Hematopoietic multipotent progenitor cell treated with erythropoietin and hydrocortisone succinate and interleukin-3 and kit ligand, for 6 days (in vitro differentiated cells): ENCODE measurements around the gene KRTAP9-2.
"Not testable (repeated sequence)": the region's sequence is repeated elsewhere in the genome, so short reads cannot be mapped to it uniquely, and the experiment has no call there.

ENCODE experiments used
- DNase-seq: peaks from one replicate; pipeline ENCODE4 v3.0.0-alpha.2; 2015

The KRTAP9-2 gene, protein sequence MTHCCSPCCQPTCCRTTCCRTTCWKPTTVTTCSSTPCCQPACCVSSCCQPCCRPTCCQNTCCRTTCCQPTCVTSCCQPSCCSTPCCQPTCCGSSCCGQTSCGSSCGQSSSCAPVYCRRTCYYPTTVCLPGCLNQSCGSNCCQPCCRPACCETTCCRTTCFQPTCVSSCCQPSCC

GRCh38 chr17:41226598-41227095 is at the start of gene KRTAP9-2:
KRTAP9-2 (plus strand) TSS chr17:41226648; CDS start chr17:41226655, 7 bp downstream.
- not testable (repeated sequence) for DNase-seq

- no peak for DNase-seq
Measured at GRCh38 chr17:41176744-41177387, 49.6 kb upstream of the KRTAP9-2 start.

GRCh38 chr17:41177727-41178271 is 48.6 kb upstream of the KRTAP9-2 start, which contains the start of gene KRTAP4-2:
KRTAP4-2 (minus strand) TSS chr17:41178221; CDS start chr17:41178164, 57 bp downstream.
- DNase-seq: no peak

DNA sequence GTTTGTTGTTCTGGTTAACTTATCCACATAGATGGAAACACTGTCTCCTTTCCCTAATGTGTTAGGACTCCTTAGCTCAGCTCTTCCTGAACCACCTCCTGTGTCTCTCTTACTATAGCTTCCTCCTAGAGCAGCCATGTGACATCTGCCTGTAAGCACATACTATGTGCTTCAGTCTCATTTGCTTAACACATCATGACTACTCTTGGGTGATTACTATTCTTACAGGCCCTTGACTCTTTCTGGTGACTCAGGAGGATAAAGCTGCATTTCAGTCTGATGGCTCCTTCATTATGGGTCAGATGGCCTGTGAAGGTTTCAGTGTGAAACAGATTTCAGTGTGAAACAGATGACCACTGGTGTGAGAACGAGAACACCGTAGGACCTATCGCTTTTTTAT is 48.1 kb upstream of the KRTAP9-2 start:
- DNase-seq: no peak

DNA sequence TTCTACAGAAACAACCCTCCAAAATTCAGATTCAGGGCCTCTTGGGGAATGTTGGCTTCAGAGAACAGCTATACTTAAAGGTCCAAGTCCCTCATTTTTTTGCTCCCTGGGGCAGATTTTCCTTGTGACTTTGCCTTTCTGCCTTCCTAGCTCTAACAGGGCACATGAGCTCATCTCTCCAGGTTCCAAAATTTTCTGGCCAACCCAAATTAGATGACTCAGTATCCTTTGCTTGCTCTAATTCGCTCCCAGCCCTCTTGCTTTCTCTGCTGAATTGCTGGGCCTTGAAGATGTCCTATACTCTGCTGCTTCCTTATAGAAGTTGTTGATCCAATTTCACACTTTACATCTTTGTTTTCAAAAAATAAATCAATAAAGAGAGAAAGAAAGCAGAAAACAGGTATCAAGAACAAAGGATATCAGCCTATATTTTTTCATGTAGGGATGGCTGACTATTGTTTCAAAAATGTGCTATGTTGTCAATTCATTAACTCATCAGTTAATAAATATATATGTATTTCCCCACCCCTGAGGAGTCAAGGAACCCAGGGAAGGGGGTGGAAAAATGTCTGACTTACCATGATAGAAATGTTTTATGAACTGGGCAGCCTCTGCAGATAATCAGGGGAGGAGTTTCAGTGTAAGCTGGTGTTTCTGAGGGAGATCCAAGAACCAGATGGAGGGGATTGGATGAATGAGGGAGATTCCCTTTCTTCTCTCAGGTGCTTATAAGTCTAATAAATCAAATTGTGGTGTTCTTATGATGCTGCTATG is 47.4 kb upstream of the KRTAP9-2 start:
- no peak for DNase-seq

DNA sequence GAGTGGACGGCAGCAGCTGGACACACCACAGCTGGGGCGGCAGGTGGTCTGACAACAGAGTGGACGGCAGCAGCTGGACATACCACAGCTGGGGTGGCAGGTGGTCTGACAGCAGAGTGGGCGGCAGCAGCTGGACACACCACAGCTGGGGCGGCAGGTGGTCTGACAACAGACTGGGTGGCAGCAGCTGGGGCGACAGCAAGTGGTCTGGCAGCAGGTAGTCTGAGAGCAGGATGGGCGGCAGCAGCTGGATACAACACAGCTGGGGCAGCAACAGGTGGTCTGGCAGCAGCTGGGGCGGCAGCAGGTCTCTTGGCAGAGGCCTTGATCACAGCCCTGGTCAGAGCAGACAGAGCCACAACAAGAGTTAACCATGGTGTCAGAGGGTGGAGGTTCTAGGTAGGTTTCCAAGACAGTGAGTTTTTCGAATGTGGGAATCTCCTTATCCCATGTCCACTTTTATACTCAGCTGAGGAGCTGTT is 41.9 kb upstream of the KRTAP9-2 start, which contains the start of gene KRTAP4-1:
TSS of gene KRTAP4-1 (minus strand) at position 432 of the 482 bp plus-strand sequence. CDS start at position 375, 57 bp downstream.
- no peak for DNase-seq

DNA sequence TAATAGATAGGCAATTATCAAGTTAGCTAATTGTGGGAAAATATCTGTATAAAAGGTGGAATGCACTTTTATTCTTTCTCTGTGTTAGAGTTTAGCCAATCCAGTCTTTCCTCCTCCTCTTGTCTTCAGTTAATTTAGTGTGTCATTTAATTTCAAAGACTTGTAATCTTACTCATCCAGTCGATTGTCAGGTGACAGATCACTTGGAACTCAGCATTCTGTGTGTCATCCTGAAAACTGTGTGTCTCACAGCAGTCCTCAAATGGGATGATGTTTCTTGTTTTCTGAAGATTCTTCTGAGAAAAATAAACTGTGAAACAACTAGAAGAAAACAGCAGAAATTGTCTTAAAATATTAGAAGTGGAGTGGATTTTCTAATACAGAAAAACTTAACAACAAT is 41.4 kb upstream of the KRTAP9-2 start:
- DNase-seq: no peak

- DNase-seq: no peak
Measured at GRCh38 chr17:41186872-41187271, 39.6 kb upstream of the KRTAP9-2 start.

DNA sequence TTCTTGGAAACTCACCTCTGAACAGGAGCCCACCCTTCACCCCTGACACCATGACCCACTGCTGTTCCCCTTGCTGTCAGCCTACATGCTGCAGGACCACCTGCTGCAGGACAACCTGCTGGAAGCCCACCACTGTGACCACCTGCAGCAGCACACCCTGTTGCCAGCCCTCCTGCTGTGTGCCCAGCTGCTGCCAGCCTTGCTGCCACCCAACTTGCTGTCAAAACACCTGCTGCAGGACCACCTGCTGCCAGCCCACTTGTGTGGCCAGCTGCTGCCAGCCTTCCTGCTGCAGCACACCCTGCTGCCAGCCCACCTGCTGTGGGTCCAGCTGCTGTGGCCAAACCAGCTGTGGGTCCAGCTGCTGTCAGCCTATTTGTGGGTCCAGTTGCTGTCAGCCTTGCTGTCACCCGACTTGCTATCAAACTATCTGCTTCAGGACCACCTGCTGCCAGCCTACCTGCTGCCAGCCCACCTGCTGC is 36.6 kb upstream of the KRTAP9-2 start, which contains the start of gene KRTAP9-1:
TSS of gene KRTAP9-1 (plus strand) at position 51 of the 482 bp plus-strand sequence. CDS start at position 51, 0 bp downstream.
- DNase-seq: not testable (repeated sequence)

DNA sequence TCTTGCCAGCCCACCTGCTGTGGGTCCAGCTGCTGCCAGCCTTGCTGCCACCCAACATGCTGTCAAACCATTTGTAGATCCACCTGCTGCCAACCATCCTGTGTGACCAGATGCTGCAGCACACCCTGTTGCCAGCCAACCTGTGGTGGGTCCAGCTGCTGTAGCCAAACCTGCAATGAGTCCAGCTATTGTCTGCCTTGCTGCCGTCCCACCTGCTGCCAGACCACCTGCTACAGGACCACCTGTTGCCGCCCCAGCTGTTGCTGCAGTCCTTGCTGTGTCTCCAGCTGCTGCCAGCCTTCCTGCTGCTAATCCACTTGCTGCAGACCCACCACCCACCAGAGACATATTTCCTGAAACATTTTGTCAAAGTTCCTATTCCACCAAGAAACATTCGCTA is 36.1 kb upstream of the KRTAP9-2 start:
- no peak for DNase-seq

DNA sequence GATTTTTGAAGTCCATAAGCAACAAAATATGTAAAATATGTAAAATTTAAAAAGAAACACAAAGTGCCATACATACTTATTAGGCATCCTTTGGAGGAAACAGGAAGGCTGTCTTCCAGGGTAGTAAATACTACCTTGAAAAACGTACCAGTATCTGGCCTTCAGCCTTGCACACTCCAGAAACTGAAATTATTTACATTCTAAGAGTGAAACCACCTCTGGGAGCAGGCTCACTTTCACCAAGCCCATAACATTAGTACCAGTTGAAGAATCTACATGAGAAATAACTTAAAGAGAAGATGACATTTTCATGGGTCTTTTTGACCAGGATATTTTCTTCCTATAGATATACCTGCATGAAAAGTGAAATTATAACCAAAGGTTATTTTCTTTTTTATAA is 30.4 kb upstream of the KRTAP9-2 start:
- no peak for DNase-seq

DNA sequence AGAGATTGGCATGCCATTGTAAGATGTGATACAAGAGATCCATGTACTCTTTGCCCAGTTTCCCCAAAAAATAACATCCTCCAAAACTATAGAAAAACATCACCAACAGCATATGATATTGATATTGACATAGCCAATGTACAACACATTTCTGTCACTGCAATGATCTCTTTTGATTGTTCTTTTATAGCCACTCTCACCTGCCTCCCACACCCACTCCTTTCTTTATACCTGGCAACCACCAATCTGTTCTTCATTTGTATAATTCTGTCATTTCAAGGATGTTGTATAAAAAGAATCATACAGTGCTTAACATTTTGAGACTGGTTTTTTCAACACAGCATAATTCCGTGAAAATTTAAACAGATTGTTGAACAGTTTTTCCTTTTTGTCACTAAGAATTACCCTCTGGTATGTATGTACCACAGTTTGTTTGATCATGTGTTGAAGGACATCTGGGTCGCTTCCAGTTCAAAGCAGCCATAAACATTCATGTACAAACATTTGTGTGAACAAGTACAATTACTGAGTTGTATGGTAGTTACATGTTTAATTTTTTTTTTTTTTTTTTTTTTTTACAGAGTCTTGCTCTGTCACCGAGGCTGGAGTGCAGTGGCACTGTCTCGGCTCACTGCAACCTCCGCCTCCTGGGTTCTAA is 26.9 kb upstream of the KRTAP9-2 start:
- DNase-seq: no peak

GRCh38 chr17:41211845-41212466 is 14.5 kb upstream of the KRTAP9-2 start:
- DNase-seq: no peak

GRCh38 chr17:41212524-41213169 is 13.8 kb upstream of the KRTAP9-2 start:
- no peak for DNase-seq

DNA sequence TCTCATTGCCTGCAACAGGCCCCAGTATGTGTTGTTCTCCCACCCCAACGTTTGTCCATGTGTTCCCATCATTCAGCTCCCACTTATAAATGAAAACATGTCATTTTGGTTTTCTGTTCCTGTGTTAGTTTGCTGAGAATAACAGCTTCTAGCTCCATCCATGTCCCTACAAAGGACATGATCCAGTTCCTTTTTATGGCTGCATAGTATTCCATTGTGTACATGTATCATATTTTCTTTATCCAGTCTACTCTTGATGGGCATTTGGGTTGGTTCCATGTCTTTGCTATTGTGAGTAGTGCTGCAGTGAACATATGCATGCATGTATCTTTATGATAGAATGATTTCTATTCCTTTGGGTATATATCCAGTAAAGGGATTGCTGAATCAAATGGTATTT is 10.8 kb upstream of the KRTAP9-2 start:
- DNase-seq: no peak

- DNase-seq: no peak
Measured at GRCh38 chr17:41223821-41224220, 2.6 kb upstream of the KRTAP9-2 start.

DNA sequence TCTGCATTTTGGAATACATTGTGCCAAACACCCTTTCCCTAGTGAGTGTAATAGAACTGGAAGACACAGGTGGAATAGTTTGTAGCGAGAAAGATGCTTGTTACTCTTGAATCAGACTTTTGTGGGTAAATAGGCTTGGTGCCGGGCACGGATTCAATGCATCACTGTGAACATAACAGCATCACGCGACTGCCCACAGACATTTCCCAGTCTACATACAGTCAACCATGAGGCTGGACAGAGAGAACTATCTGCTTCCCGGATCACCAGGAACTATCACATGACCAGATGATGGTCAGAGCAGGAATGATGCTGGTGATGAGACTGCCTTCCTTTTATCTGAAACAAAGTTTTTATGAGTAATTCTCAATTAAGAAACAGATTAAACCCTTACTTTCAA is 397 bp upstream of the KRTAP9-2 start:
- no peak for DNase-seq

DNA sequence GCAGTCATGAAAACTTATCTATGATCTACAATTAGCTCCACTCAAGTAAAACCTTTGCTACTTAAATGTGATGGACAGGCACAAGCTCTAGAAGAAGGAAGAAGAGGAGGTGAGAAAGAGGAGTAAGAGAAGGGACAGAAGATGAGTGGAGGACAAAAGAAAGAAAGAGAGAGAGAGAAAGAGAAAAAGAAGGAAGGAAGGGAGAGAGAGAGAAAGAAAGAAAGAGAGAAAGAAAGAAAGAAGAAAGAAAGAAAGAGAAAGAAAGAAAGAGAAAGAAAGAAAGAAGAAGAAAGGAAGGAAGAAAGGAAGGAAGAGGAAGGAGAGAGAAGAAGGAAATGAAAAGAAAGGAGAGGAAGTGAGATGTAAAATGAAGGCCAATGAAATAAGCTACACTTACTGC is 3.6 kb downstream of the KRTAP9-2 start:
- no peak for DNase-seq

- no peak for DNase-seq
Measured at GRCh38 chr17:41231731-41232130, 5.3 kb downstream of the KRTAP9-2 start.

GRCh38 chr17:41232399-41233105 is 6.1 kb downstream of the KRTAP9-2 start, which contains the start of gene KRTAP9-3:
KRTAP9-3 (plus strand) TSS chr17:41232449; CDS start chr17:41232502, 53 bp downstream.
- not testable (repeated sequence) for DNase-seq
